ENCODE data around the gene CRACR2A.

The CRACR2A gene

DNA sequence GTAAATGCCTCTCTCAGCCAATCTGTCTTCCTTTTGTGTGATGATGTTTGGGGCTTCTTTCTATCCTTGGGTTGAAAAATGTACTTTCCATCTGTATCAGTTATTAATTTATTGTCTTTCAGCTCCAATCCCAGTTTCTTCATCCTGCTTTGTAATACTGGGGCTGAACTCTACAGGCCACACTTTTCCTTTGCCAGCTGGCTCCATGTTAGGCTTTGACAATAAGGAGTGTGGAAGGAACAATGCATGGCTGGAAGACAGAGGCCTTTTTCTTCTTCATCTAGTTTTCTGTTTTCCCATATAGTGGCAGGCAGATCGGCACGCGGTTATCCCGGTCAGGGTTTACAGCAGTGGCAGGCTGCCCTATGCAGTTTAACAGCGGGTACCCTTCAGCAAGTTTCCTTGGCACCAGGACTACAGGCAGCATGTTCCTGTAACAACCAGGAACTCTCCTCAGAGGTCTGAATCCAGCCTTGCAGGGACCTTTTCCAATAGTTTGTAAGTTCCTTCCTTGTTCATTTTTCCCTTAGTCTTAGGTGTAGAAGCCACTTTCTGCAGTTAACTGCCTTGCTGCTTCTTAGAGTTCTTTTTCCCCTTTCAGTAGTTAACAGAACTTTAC is 38.5 kb upstream of the CRACR2A start:
- no peak for TF ChIP-seq POLR2A (IDR thresholded peaks at IDR 0.05; ENCODE audit: extremely low read depth, insufficient read length)
- TF ChIP-seq, protein P1, sequence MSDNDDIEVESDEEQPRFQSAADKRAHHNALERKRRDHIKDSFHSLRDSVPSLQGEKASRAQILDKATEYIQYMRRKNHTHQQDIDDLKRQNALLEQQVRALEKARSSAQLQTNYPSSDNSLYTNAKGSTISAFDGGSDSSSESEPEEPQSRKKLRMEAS (IDR thresholded peaks at IDR 0.05; ENCODE audit: low read depth, low read length): no peak
- no peak for TF ChIP-seq CTCF (IDR thresholded peaks at IDR 0.05; ENCODE audit: low read depth, low read length)
- TF ChIP-seq MYC (IDR thresholded peaks at IDR 0.05; ENCODE audit: low read depth, low read length): no peak
- no peak overlapping the region for H3K4me3 ChIP-seq (ENCODE audit: low read depth, low read length)
- DNase-seq (ENCODE audit: low read depth): no peak

DNA sequence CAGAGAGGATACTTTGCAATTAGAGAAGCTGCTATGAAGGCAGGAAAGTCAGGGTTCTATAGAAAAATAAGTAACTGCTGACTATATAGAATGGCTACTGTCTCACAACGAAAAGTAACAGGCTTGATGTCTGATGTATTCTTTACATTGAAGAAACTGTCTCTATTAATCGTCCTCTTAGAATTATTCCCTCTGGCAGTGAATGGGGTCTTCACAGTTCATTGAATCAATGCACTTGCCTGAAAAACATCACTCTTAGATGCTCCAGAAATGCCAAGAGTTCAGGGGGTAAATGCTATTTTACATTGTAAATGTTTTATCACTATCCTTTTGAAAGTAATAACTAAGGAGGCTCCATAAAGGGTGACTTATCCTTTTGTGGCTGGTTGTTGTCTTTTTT is 37.7 kb upstream of the CRACR2A start:
- H3K4me3 ChIP-seq (ENCODE audit: low read depth, low read length): no peak overlapping the region
- TF ChIP-seq MYC (IDR thresholded peaks at IDR 0.05; ENCODE audit: low read depth, low read length) (no peak), POLR2A (IDR thresholded peaks at IDR 0.05; ENCODE audit: extremely low read depth, insufficient read length) (no peak), CTCF (IDR thresholded peaks at IDR 0.05; ENCODE audit: low read depth, low read length) (no peak)
- TF ChIP-seq, protein P1 (IDR thresholded peaks at IDR 0.05; ENCODE audit: low read depth, low read length): no peak
- no peak for DNase-seq (ENCODE audit: low read depth)

GRCh38 chr12:3789838-3790237 is 36.9 kb upstream of the CRACR2A start:
- TF ChIP-seq CTCF (IDR thresholded peaks at IDR 0.05; ENCODE audit: low read depth, low read length) (no peak), POLR2A (IDR thresholded peaks at IDR 0.05; ENCODE audit: extremely low read depth, insufficient read length) (no peak), MYC (IDR thresholded peaks at IDR 0.05; ENCODE audit: low read depth, low read length) (no peak)
- TF ChIP-seq, protein P1 (IDR thresholded peaks at IDR 0.05; ENCODE audit: low read depth, low read length): no peak
- no peak overlapping the region for H3K4me3 ChIP-seq (ENCODE audit: low read depth, low read length)
- no peak for DNase-seq (ENCODE audit: low read depth)

- H3K4me3 ChIP-seq (ENCODE audit: low read depth, low read length): no peak overlapping the region
- DNase-seq (ENCODE audit: low read depth): peak; percentile 60
- TF ChIP-seq, protein P1 (IDR thresholded peaks at IDR 0.05; ENCODE audit: low read depth, low read length): no peak
- TF ChIP-seq MYC (IDR thresholded peaks at IDR 0.05; ENCODE audit: low read depth, low read length) (peak; percentile 25; the same call in 1 of the 2 replicates), CTCF (IDR thresholded peaks at IDR 0.05; ENCODE audit: low read depth, low read length) (peak; percentile 65), POLR2A (IDR thresholded peaks at IDR 0.05; ENCODE audit: extremely low read depth, insufficient read length) (no peak)
These were observed 24.4 kb upstream of the CRACR2A start for GRCh38 chr12:3777206-3777809.

DNA sequence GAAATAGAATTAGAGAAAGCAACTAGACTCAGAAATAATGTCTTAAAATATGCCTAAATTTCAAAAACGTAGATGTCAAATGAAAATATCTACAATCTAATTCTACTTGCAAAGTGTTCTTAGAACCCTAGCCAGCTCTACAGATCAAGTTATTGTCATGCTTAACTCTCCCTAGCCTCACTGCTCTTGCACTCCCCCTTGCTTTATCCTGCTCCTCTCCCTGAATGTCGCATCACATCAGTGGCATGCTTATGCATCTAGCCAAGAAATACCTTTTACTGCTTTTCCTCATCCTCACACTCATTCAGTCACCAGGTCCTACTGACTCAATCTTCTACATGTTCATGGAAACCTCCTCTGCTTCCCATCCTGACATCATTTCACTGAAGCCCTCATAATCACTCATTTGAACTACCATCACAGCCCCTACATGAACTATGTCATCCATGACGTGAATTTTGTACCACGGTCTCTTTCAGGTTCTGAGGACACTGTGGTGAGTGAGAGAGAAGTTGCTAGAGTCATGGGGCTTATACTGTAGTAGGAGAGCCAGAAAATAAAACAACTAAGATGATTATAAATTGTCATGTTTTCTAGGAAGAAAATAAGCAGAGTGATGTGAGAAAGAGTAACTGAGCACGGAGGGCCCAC is 22.6 kb upstream of the CRACR2A start:
- TF ChIP-seq MYC (IDR thresholded peaks at IDR 0.05; ENCODE audit: low read depth, low read length): no peak
- TF ChIP-seq, protein P1 (IDR thresholded peaks at IDR 0.05; ENCODE audit: low read depth, low read length): no peak
- TF ChIP-seq CTCF (IDR thresholded peaks at IDR 0.05; ENCODE audit: low read depth, low read length): no peak
- no peak for TF ChIP-seq POLR2A (IDR thresholded peaks at IDR 0.05; ENCODE audit: extremely low read depth, insufficient read length)
- H3K4me3 ChIP-seq (ENCODE audit: low read depth, low read length): no peak overlapping the region
- DNase-seq (ENCODE audit: low read depth): no peak

Measured in NB4 (cell line).